GM19438 (cell line): Measurements from ENCODE around the gene USP37.
"Not testable (repeated sequence)": the region's sequence is repeated elsewhere in the genome, so short reads cannot be mapped to it uniquely, and the experiment has no call there.

ENCODE experiments used
- ATAC-seq: cut with Tn5 transposase; IDR thresholded peaks from one replicate; pipeline ENCODE4 v1.9.1; 2021; ENCODE audit warnings: low read depth; ENCODE audit not compliant: unreplicated experiment

The USP37 gene

DNA sequence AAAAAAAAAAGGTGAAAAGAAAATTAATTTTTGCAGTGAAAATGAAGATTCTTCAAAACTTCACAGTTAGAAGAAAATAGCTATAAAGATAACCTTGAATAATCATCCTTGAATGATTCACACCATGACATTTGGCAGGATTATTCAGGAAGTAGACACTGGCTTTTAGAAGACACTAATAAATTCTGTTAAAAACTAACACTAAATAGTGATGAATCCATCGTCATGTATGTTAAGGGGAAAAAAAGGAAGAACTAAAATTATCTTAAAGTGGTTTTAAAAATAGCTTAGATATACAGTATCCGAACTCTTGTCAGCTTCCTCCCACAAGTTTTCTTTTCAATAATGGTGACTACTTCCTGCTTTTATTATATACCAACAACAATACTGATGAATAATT, 10.2 kb downstream of the USP37 start:
- ATAC-seq, result no peak

DNA sequence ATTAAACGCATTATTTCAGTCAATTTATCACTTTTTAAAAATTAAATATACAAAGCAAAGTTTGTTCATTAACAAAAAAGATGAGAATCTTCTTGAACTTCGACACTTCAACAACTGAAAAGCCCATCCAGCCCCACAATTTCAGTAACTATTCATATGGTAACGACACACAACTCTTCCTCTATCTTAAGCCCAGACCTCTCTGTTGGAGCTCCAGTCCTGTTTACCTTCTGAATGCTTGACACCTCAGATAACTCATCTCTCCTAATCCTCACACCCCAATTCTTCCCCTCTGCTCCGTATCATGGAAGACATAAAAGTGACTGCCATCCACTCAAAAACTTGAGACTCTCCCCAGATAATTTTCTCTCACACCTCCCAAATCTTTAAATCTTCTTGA, 12.6 kb downstream of the USP37 start:
- ATAC-seq, result no peak

DNA sequence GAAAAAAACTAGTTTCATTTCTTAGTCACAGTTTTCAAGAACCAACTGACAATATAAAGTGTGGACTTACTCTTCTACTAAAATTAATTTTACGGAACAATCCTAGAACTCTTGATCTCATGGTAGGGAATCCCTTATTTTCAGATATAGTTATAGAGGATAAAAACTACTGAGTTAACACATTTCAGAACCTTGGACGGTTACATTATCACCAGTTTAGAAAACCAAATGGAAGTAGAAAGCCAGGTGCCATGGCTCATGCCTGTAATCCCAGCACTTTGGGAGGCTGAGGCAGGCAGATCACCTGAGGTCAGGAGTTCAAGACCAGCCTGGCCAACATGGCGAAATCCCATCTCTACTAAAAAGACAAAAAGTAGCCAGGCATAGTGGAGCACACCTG, 13.9 kb downstream of the USP37 start:
- not testable (repeated sequence) for ATAC-seq

DNA sequence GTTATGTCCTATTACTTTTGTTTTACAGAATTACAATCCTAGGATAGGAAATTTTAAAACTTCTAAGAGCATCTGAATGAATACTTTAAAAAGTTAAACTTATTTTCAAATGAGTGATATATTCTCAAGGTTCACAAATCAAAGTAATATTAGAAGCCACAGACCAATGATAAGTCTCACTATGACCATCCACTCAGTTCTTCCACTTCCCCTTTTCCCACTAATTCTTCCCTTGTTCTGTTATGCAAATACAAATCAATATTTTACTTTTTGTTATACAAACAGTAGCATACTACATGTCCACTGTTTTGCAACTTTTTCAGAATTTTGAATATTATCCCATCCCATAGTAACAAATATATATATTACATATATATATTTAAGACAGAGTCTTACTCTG, 20.2 kb downstream of the USP37 start:
- no peak for ATAC-seq

DNA sequence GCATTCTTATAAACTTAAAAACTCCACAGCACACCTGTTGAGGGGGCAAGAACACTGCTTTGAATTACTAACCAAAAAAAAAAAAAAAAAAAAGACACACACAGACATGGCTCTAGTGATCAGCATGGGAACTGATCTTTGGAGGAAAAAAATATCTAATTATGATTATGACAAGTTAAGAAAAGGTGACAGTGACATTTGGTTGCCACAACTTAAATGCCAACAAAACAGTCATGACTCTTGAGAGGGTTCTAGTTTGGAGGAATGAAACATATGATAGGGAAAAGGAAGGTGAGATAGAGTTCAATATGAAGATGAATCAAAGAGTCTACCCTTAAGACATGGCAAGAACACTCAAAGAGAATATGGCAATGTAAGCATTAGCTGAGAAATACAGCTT, 20.6 kb downstream of the USP37 start:
- ATAC-seq, result no peak

DNA sequence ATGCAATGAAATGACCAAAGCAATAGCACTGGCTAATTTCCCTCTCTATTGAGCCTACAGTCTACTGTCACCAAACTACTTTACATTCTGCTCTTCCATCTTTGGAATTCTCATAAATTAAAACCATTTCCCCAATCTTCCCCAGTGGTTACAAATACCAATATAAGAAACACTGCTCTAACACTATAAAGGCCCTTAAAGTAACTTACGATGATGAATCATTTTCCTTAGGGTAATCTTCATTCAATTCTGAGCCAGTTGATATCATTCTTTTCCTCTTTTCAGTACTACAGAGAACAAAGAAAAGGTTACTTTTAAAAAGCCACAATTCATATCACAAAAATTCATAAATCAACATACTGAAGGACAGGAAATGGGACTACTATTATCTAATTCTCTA, 22.1 kb downstream of the USP37 start:
- ATAC-seq, result no peak

DNA sequence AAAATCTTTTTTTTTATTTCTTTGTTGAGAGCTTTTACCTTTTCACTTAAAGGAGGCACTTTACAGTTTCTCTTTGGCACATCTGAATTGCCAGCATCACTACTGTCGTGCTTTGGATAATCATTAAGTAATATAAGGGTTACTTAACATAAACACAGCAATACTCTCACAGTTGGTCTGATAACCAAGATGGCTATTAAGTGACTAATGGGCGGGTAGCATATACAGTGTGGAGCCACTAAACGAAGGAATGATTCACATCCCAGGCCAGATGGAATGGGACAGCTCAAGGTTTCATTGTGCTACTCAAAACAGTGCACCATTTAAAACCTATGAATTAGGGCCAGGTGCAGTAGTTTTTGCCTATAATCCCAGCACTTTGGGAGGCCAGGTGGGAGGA, 28.1 kb downstream of the USP37 start:
- ATAC-seq, result no peak

DNA sequence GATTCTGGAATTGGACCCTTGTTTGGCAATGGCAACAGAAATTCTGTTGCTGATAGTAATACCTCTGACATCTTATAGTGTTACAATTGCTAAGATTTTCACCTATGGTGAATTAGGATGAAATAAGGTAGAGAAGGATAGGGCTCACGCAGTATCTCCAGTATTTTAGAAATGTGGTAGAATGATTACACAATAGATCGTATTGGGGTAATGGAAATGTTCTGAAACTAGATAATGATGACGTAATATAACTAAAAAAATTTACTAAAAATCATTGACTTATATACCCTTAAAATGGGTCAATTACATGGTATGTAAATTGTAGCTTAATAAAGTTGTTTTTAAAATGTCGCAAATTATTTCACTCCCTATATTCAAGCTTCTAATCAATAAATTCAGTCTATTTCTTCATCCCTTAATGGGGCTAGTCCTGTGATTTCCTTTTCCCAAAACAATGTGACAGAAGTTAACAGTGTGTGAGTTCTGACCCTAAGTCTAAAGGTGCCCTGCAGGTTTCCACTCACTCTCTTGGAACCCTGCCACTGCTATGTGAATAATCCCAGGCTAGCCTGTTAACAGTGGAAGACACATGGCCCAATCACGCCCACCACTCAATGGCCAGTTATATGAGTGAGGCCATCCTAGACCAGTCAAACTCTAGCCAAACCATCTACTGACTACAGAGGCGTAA, 31.2 kb downstream of the USP37 start:
- ATAC-seq, result no peak

DNA sequence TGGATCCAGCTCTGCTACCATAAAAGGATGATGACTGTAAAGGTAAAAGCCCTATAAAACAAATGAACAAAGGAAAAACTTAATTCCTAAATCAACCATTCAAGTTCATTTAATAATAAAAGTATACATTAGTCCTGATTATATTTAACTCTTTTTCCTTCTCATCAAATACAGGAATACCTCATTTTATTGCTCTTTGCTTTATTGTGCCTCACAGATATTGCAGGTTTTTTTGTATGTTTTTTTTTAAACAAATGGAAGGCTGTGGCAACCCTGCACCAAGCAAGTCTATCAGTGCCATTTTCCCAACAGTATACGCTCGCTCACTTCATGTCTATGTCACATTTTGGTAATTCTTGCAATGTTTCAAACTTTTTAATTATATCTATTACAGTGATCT, 38.2 kb downstream of the USP37 start:
- no peak for ATAC-seq

DNA sequence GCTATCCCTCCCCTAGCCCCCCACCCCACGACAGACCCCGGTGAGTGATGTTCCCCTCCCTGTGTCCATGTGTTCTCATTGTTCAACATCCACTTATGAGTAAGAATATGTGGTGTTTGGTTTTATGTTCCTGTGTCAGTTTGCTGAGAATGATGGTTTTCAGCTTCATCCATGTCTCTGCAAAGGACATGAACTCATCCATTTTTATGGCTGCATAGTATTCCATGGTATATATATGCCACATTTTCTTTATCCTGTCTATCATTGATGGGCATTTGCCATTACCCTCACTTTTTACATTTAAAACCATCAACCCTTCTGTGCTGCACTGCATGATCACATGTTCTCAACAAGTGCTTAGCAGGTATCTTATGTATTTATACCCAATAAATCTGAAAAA, 39.7 kb downstream of the USP37 start:
- ATAC-seq, result not testable (repeated sequence)

DNA sequence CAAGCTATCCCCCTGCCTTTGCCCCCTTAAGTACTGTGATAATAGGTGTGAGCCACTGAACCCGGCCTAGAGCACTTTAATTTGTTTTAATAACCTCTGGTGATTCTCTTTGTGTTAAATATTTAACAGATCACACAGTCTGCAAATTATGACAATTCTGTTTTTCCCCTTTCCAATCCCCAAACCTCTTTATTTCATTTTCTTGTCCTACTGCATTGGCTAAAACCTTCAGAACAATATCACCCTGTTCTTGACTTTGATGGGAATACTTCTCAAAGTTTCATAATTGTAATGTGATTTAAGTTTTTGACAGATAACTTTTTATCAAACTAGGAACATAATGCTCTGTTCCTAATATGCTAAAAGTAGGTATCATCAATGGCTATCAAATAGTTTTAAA, 44.5 kb downstream of the USP37 start:
- ATAC-seq, result no peak

DNA sequence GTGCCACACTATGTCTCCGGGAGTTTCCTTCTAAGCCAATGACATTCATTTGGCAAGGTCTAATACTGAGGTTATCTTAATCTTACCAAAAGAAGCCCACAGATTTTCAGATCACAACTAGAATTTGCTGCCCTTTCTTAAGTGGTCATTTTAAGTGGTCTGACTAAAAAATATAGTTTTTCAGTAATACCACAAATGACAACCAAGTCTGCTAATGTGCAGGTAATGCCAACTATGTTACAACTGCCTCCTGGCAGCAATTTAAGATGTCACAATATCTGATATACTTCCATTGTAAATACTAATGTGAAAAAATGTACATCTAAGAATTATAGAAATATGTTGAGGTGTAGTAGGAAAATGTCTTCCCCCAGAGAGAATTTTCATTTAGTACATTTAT, 49.3 kb downstream of the USP37 start:
- no peak for ATAC-seq

DNA sequence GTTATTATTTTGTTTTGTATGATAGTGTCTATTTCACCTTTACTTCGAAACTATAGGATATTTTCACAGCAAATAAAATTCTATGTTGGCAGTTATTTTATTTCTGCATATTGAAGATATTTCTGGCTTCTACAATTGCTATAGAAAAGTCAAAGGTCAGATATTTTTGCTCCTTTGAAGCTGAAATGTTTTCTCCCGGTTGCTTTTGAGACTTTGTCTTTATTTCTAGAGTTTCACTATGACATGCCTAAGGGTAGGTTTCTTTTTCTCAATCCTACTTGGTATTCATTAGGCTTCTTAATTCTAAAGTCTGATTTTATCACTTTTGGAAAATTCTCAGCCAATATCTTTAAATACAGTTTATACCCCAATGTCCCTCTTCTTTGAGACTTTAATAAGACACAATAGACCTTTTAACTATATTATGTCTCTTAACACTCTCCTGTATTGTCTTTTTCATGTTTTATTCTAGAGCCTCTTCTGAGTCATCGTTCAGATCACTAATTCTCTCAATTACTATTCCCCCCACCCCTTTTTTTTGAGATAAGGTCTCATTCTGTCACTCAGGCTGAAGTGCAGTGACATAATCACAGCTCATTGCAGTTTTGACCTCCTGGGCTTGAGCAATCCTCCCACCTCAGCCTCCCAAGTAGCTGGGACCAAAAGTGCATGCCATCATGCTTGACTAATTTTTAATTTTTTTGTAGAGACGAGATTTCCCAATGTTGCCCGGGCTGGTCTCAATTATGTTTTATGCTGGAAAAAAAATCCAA, 50.5 kb downstream of the USP37 start:
- no peak for ATAC-seq

DNA sequence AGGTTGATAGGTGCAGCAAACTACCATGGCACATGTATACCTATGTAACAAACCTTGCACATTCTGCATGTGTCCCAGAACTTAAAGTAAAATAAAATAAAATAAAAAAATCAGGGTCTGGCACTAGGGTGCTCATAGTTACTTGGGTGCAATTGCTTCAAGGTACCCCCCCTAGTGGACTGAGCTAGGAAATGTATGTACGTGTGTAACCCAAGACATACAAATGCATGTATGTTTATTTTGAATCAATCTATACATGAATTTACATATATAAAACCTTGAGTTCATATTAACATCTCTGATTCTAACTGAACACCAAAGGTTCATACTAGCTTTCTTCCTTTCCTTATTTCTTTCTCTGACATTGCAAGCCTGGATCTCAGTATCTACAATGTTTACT, 51.5 kb downstream of the USP37 start:
- ATAC-seq, result no peak

DNA sequence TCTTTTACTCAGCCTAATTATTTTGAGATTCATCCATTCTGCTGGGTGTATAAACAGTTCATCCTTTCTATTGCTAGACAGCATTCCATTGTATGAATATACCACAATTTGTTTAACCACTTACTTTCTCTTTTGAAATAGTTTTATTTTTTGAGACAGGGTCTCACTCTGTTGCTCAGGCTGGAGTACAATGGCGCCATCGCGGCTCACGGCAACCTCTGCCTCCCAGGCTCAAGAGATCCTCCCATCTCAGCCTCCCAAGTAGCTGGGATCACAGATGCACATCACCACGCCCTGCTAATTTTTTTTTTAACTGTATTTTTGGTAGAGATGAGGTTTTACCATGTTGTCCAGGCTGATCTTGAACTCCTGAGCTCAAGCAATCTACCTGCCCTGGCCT, 54.5 kb downstream of the USP37 start:
- no peak for ATAC-seq

DNA sequence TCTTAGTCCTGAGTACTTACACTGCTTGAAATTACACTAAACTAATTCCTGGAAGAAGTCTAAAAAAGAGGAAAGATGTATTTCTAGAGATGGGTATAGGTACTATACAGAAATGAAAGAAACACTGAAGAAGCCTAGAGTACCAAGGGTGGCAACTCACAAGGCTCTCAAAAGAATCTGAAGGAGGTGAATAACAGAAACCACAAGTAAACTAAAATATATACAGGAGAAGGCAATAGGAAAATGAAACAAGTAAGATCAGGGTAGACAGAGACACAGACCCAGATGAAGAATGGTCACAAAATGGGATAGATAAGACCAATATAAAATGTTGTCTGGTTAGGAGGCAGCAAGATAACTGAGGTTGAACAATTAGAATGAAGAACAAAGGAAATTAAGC, 59.9 kb downstream of the USP37 start:
- no peak for ATAC-seq

DNA sequence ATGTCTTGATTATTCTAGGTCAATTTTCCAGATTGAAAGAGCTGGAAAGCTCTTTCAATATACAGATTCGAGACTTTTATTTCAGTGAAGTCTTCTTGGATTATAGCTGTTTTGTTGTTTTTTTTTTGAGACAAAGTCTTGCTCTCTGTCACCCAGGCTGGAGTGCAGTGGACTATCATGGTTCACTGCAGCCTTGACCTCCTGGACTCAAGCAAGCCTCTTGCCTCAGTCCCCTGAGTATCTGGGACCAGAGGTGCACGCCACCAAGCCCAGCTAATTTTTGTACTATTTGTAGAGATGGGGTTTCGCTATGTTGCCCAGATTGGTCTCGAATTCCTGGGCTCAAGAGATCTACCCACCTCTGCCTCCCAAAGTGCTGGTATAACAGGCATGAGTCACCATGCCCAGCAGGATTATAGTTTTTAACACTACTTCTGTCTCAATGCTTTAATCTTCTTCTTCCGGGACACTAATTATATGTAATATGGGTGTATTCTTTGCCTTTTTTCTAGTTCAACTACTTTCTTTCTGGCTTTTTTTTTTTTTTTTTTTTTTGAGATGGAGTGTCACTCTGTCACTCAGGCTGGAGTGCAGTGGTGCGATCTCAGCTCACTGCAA, 62.3 kb downstream of the USP37 start:
- no peak for ATAC-seq

DNA sequence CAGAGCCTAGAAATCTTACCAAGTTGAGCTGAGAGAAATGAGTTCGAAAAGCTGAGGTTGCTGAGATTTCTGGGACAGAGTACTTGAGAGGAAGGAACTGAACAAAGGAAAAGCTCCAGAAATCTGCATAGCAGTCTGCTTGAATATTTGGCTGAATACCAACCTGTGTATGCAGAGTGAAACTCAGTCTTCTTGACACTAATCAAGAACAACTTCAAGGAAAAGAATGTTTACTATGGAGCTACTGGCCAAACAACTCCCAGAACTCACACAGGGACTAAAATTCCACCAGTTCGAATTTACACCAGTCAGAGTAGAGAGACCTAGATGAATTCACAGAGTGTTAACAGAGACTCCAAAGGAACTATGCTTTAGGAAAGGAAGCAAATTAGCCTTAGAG, 66.5 kb downstream of the USP37 start:
- no peak for ATAC-seq

DNA sequence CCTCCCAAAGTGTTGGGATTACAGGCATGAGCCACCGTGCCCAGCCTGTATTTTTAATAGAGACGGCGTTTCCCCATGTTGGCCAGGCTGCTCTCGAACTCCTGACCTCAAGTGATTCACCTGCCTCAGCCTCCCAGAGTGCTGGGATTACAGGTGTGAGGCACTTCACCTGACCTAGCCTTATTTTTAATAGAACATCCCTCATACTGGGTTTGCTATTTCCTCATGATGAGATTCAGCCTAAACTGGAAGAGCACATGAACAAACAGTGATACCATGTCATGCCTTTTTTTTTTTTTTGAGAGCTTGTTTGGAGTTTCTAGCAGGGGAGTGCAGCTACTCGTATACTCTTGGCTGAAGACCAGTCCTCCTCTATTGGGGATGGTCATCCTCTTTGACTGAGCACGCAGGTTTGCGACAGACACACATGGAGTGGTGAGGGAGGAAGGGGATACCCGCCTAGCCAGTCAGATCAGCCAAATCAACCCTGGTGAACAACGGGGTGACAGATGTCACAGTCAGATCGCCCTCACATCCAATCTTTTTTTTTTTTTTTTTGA, 67.6 kb downstream of the USP37 start:
- ATAC-seq, result no peak

DNA sequence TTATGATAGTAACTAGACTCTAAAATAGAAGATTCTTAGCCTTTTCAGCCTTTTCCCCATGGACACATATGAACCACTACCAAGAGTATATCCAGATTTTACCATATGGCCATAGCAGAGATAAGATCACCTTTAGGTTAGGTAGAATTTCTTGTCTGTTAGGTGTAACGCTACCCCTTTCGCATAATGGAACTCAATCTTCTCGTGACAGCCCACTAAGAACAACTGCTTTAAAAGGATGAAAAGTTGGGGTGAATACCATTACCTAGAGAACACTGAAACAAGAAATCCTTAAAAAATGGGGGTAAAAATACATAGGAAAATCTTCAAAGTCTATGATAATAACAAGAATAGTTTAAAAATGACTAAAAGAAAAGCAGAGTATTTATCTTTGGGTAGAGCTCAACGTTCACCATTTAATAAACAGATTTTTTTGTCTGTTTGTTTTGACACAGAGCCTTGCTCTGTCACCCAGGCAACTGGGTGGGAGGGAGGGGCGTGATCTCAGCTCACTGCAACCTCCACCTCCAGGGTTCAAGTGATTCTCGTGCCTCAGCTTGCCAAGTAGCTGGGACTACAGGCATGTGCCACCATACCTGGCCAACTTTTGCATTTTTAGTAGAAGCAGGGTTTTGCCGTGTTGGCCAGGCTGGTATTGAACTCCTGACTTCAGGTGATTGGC, 82.0 kb downstream of the USP37 start:
- no peak for ATAC-seq

DNA sequence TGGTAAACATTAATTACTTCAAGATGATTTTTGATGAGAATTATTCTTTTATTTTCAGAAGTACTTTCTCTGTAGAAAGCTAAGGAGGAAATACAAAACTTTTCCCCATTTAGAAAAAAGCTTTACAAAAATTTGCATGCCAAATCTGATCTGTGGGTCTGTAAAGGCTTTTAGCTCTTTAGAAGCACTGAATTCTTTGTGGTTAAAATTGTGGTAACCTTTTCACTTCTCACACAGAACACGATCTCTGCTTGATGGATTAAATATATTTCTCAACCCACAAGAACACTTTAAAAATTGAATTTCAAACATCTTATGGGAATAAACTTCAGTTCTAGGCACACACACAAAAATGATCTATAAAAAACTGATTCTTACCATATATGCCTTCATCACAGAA, 85.5 kb downstream of the USP37 start:
- no peak for ATAC-seq
